Astrocyte (in vitro differentiated cells and primary cell): ENCODE results near the gene CDH20.

Experiments
- CTCF ChIP-seq: IDR thresholded peaks from 2 replicates; pipeline ENCODE4 v1.5.1; 2011; ENCODE audit warnings: low read depth, mild to moderate bottlenecking, inconsistent platforms, low read length, moderate library complexity; ENCODE audit not compliant: insufficient read depth
- EZH2 ChIP-seq: IDR thresholded peaks from 2 replicates; pipeline ENCODE4 v1.6.1; 2012; ENCODE audit warnings: mild to moderate bottlenecking, low read length, inconsistent platforms; ENCODE audit not compliant: insufficient read depth

DNA sequence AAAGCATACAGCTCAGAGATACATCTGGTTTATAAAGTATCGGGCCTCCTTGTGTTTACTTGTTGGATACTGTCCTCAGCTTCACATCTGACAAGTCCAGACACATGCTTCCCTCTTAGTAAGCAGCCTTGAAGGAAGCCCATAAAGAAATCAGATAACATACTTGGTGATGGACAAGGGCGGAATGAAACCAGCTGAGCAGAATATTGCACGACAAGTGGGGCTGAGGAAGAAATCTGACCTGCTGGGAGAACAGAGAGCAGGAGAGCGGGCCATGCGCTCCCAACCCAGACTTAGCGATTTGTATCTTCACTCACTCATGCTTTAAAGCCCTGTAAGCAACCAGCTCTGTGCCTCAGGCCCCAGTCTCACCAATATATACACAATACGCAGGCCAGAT lies 208.4 kb downstream of the CDH20 start:
- TF ChIP-seq CTCF (no peak), EZH2 (no peak)
